Measurements from ENCODE around the gene CRHR1. TPM values are rescaled to one million over a fixed set of nuclear protein-coding genes. Genes with fewer than 3 reads are reported as not detected.

The CRHR1 gene
- total and polyA plus RNA-seq, 7 donors: 0.09 to 0.30 TPM; not detected in 5

DNA sequence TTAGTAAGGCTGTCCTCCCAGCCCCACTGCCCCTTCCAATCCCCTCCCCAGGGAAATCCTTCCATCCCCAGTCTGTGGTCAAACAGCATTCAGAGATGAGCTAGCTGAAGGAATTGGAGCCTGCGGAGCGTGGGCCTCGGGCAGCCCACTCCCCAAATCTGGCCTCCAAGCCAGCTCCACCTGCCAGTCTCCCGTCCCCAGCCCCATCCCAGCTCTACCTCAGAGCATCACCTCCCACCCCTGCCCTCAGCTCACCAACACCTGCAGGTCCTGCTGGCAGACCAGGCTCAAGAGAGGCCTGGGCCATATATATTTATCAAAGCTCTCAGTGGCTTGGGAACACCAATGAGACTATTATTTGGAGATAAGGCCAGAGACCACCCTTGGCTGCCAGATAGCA, 55.3 kb downstream of the CRHR1 start:
- intact Hi-C loops (cut with DNase I): loop anchor here in 1 of 2 donors (10.0 kb wide), 1 partner anchor 445 kb away; no protein-coding TSS in a partner anchor
- Histone ChIP-seq H3K27ac (no peak overlapping the region), H3K4me1 (no peaks in the 10 kb centered on the region), H3K4me3 (no peak overlapping the region), H3K9me3 (no peaks in the 10 kb centered on the region), H3K36me3 (ENCODE audit: insufficient read depth in 1 of 2, low read depth in 1 of 2) (no peaks in the 10 kb centered on the region), H3K27me3 (ENCODE audit: insufficient read depth in 3 of 3, low read length in 2 of 3) (no peaks in the 10 kb centered on the region)
- no peak for ATAC-seq
- DNase-seq: no peak
- TF ChIP-seq, protein P1, sequence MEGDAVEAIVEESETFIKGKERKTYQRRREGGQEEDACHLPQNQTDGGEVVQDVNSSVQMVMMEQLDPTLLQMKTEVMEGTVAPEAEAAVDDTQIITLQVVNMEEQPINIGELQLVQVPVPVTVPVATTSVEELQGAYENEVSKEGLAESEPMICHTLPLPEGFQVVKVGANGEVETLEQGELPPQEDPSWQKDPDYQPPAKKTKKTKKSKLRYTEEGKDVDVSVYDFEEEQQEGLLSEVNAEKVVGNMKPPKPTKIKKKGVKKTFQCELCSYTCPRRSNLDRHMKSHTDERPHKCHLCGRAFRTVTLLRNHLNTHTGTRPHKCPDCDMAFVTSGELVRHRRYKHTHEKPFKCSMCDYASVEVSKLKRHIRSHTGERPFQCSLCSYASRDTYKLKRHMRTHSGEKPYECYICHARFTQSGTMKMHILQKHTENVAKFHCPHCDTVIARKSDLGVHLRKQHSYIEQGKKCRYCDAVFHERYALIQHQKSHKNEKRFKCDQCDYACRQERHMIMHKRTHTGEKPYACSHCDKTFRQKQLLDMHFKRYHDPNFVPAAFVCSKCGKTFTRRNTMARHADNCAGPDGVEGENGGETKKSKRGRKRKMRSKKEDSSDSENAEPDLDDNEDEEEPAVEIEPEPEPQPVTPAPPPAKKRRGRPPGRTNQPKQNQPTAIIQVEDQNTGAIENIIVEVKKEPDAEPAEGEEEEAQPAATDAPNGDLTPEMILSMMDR (IDR thresholded peaks at IDR 0.05): no peak
- WGBS, 3 donors: 84 to 93% (median 89%) methylated on average over 4 of the region's 4 CpGs

DNA sequence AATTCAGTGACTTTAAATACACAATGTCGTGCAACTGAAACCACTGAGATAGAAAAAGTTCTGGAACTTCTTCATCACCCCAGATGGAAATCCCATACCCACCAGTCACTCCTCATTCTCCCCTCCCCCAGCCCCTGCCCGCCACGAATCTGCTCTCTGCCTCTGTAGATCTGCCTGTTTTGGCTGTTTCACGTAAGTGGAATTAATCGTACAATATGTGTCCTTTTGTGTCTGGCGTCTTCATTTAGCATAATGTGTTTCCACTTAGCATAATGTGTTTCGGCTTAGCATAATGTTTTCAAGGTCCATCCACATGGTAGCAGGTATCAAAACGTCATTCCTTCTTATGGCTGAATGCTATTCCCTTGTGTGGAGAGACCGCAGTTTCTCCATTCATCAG, 57.1 kb downstream of the CRHR1 start:
- no peaks in the 10 kb centered on the region for H3K36me3 ChIP-seq (ENCODE audit: insufficient read depth in 1 of 2, low read depth in 1 of 2)
- H3K4me3 ChIP-seq: no peak overlapping the region
- H3K27ac ChIP-seq: no peak overlapping the region
- no peaks in the 10 kb centered on the region for H3K27me3 ChIP-seq (ENCODE audit: insufficient read depth in 3 of 3, low read length in 2 of 3)
- ATAC-seq: no peak
- WGBS, 3 donors: 85 to 90% (median 85%) methylated on average over 9 of the region's 9 CpGs
- no peaks in the 10 kb centered on the region for H3K4me1 ChIP-seq
- intact Hi-C loops (cut with DNase I): loop anchor here in 1 of 2 donors (10.0 kb wide), 1 partner anchor 416 kb away; no protein-coding TSS in a partner anchor
- H3K9me3 ChIP-seq: no peaks in the 10 kb centered on the region
- TF ChIP-seq, protein P1 (IDR thresholded peaks at IDR 0.05): no peak
- DNase-seq: peak in 1 of 2 donors; percentile 0

- TF ChIP-seq, protein P1 (IDR thresholded peaks at IDR 0.05): no peak
- Histone ChIP-seq H3K4me3 (no peak overlapping the region), H3K27ac (no peak overlapping the region), H3K4me1 (no peaks in the 10 kb centered on the region), H3K36me3 (ENCODE audit: insufficient read depth in 1 of 2, low read depth in 1 of 2) (no peaks in the 10 kb centered on the region), H3K27me3 (ENCODE audit: insufficient read depth in 3 of 3, low read length in 2 of 3) (no peaks in the 10 kb centered on the region), H3K9me3 (no peaks in the 10 kb centered on the region)
- peak in 1 of 4 donors; percentile 40 for ATAC-seq
- intact Hi-C loops (cut with DNase I): loop anchor here in 1 of 2 donors (10.0 kb wide), 1 partner anchor 417 kb away; no protein-coding TSS in a partner anchor
- WGBS, 3 donors: 37 to 52% (median 42%) methylated on average over 7 of the region's 7 CpGs
- no peak for DNase-seq
Observed at GRCh38 chr17:45841883-45842525, 57.9 kb downstream of the CRHR1 start.

DNA sequence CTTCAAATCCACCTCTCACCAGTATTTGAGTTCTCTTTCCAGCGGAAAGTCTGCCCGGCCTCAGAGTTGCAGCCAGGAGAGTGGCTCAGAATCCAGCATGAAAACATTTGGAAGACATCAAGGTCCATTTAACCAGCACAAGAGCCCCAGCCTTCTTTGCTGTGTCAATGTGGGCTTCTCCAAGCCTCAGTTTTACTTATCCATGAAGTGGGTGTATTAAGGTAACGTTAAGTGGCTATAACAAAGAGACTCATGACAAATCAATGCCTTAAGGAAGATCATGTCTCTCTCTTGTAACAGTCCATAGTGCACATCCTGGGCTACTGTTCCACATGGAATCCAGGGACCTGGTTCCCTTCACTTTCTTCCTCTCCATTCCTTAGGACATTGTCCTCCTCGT, 59.6 kb downstream of the CRHR1 start:
- no peak overlapping the region for H3K27ac ChIP-seq
- TF ChIP-seq, protein P1 (IDR thresholded peaks at IDR 0.05): no peak
- H3K4me3 ChIP-seq: no peak overlapping the region
- no peaks in the 10 kb centered on the region for H3K27me3 ChIP-seq (ENCODE audit: insufficient read depth in 3 of 3, low read length in 2 of 3)
- H3K36me3 ChIP-seq (ENCODE audit: insufficient read depth in 1 of 2, low read depth in 1 of 2): no peaks in the 10 kb centered on the region
- WGBS, 3 donors: 91 to 96% (median 96%) methylated on average over 4 of the region's 4 CpGs
- DNase-seq (no peak), ATAC-seq (no peak)
- peaks cover 4% of the 10 kb centered on the region for H3K4me1 ChIP-seq
- H3K9me3 ChIP-seq: no peaks in the 10 kb centered on the region
- intact Hi-C loops (cut with DNase I): loop anchor here in 1 of 2 donors (10.0 kb wide), 1 partner anchor 419 kb away; no protein-coding TSS in a partner anchor

Measured in psoas muscle (tissue), 8 donors.